ENCODE measurements around the gene CHST8.
"Not testable (repeated sequence)": the region's sequence is repeated elsewhere in the genome, so short reads cannot be mapped to it uniquely, and the experiment has no call there.

CHST8 gene

GRCh38 chr19:33641956-33642498, 20.3 kb downstream of the CHST8 start:
- DNase-seq (ENCODE audit: low spot score) = no peak

DNA sequence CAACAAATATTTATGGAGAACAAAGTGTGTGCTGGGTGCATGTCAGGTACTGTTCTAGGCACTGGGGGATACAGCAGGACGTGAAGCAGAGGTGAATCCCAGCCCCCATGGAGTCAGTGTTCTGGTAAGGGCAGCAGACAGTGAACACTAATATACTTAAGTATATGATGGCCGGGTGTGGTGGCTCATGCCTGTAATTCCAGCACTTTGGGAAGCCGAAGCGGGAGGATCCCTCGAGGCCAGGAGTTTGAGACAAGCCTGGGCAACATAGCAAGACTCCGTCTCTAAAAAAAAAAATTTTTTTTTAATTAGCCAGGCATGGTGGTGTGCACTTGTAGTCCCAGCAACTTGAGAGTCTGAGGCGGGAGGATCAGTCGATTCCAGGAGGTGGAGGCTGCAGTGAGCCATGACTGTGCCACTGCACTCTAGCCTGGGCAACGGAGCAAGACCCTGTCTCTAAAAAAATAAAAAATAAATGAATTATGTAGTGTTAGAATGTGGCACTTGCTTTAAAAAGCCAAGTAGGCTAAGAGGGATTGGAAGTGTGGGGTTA, 22.6 kb downstream of the CHST8 start:
- DNase-seq (ENCODE audit: low spot score) = no peak

GRCh38 chr19:33646306-33646705, 24.6 kb downstream of the CHST8 start:
- DNase-seq (ENCODE audit: low spot score) = no peak

GRCh38 chr19:33647146-33647545, 25.4 kb downstream of the CHST8 start:
- no peak for DNase-seq (ENCODE audit: low spot score)

- no peak for DNase-seq (ENCODE audit: low spot score)
Measured at GRCh38 chr19:33649627-33650305, 28.0 kb downstream of the CHST8 start.

DNA sequence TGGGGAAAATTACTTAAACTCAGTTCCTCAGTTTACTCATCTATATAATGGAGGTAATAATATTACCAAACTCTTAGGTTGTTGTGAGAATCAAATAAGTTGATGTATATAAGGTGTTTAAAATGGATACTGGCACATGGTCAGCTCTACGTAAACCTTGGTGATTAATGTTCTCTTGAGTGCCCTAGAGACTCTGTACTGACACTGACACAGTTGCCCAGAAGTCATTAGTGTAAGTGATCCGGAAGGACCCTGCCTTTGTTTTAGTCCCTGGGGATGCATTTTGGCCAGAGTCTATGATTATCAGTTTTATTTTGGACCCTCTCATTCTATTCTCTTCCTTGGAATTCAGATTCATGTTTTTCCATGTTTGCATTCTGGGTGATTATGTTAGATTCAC, 31.9 kb downstream of the CHST8 start:
- no peak for DNase-seq (ENCODE audit: low spot score)

GRCh38 chr19:33654840-33655508, 33.2 kb downstream of the CHST8 start:
- no peak for DNase-seq (ENCODE audit: low spot score)

DNA sequence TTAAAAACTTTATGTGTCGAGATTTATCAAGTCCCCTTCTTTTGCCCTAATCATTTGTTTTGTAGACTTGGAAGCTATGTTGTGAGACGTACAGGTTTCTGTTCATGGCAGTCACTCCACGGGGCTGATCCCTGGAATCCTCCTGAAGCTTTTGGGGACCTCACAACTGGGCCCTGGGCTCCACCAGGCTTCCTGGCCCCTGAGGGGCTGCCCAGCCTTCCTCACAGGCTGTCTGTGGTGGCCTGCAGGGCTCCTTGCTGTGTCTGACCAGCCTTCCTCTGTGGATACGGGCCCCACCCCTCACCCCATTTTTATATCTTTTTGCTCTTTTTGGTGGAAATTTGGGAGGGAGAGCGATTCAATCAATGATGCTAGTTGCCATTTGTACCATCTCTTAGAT, 38.1 kb downstream of the CHST8 start:
- no peak for DNase-seq (ENCODE audit: low spot score)

DNA sequence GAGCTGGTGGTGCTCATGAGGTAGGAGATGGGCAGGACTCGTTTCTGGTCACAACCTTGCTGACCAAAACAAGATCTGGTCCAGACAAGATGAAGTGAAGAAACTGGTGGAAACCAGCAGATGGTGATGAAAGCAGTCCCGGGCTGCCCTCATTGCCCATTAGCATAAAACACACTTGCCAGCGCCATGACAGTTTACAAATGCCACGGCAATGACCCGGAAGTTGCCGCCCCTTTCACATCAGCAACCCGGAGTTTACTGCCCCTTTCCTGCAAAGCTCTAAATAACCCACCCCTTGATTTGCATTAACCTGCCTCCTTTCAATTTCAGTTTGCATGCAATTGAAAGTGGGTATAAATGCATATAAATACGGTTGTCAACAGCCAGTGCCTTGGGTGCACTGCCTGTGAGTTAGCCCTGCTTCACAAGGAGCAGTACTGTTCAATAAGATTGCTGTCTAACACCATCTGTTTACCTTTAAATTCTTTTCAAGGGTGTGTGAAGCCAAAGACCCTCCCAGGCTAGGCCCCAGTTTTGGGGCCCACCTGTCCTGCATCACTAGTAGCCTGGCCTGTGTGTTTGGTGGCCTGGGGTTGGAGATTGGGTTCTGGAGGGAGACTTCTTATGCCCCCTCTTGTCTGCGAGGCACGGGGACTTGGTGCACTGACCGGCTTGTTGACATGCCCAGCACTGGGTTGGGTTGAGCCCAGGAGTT, 38.8 kb downstream of the CHST8 start:
- no peak for DNase-seq (ENCODE audit: low spot score)

DNA sequence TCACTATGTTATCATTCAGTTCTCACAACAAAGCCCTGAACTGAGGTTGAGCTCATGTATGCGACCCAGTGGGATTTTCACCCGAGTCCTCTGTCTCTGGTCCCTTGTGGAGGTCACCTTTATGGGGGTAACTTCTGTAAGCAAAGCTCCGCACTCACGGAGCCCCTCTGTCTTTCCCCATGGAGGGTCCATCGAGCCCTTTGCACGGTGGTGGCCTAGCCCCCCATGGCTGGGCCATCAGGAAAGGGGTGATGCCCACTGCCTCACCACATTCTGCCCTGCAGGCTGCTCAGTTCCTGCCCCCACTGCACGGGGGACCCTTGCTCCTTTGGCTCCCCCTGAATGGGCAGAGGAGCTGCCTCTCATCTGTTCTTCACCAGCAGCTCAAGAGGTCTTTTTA, 39.6 kb downstream of the CHST8 start:
- DNase-seq (ENCODE audit: low spot score) = no peak

DNA sequence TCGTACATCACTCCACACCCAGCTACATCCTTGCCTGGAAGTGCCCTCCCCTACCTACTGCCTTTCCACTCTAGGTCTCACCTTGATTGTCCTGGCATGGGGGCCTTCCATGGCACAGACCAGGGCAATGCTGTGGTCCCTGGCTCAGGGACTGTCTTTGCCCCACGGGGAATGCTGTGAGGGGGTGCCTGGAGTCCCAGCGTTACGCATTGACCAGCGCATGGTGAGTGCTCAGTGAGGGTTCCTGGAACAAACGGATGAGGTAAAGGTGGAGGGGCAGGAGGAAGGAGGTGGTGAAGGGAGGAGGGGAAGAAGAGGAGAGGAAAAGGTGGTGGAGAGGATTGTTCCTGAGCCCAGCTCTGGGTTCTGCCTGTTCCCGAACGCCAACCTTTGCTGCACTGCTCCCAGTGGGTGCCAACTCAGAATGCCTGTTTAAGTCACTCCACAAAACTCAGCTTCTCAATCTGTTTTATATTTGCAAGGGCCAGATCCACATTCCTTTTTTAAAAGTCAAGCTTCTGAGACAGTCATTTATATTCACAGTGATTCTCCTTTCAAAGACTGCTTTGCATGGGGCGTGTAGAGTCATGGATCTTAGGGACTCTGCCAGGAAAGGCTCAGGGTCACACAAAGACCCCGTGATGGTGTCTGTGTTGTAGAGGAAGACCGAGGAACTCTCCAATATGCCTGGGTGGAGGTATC, 40.8 kb downstream of the CHST8 start:
- DNase-seq (ENCODE audit: low spot score) = no peak

DNA sequence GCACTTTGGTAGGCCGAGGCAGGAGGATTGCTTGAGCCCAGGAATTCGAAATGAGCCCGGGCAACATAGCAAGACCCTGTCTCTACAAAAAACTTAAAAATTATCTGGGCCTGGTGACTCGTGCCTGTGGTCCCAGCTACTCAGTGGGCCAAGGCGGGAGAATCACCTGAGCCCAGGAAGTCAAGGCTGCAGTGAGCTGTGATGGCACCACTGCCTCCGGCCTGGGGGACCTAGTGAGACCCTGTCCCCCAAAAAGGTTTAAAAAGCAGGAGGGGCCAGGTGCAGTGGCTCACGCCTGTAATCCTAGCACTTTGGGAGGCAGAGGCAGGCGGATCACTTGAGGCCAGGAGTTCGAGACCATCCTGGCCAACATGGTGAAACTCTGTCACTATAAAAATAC, 41.6 kb downstream of the CHST8 start:
- not testable (repeated sequence) for DNase-seq (ENCODE audit: low spot score)

DNA sequence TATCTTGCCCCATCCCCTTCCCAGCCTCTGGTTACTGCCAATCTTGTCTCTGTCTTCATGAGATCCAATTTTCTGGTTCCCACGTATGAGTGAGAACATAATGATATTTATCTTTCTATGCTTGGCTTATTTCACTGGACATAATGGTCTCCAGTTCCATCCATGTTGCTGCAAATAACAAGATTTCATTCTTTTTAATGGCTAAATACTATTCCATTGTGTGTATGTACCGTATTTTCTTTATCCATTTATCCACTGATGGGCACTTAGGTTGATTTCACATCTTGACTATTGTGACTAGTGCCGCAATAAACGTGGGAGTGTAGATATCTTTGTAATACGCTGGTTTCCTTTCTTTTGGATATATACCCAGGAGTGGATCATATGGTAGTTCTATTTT, 43.0 kb downstream of the CHST8 start:
- DNase-seq (ENCODE audit: low spot score) = no peak

DNA sequence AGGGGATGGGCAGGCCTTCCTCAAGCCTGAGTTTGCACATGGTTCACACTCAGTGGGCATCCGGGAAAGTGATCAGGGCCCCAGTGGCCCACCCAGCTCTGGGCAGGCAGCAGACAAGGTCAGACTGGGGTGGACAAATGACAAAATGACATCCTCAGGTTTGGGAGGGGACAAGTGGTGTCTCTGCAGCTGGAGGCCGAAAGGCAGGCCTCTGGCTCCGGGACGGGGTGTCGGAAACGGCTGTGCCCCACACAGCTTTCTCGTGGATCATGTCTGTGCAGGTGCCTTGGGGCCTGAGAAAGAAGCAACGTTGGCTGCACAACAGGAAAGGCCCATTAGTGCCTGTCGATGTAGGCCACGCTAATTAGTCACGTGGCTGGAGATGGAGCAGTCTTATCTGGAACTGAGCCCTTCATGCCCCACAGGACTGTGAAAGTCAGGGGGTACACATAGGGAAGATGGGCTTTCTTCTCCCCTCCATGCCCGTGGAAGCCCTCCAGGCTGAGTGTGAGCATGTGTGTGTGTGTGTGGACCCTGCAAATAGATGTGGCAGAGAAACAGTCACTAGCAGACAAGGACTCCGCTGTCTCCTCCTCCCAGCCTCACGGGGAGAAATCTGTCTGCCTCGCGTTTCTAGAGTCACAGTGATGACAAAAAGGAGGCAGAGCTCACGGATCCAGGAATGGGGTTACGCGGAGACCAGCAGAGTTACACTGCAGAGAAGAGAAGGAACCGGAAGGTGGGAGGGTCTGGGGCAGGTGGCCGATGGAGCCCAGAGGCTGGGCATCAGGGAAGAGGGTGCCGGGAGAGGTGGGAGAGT, 44.2 kb downstream of the CHST8 start:
- DNase-seq (ENCODE audit: low spot score) = no peak

- no peak for DNase-seq (ENCODE audit: low spot score)
Measured at GRCh38 chr19:33667141-33667650, 45.4 kb downstream of the CHST8 start.

DNA sequence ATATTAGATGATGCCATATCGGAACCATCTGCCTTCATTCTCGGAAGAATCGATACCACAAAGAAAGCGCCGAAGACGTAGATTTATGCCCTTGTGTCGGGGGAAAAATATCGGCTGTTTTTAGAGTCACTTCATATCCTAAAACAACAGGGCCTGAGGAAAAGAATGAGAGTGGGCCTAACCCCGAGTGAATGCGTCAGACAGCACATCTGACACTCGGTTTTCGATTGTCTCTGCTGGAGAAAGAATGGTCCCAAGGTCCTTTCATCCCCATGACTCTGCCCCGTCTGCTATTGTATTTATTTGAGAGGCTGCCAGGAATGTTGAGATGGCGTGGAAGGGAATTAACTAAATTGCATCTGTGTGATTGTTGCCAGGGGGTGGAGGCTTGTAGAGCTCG, 46.1 kb downstream of the CHST8 start:
- no peak for DNase-seq (ENCODE audit: low spot score)

DNA sequence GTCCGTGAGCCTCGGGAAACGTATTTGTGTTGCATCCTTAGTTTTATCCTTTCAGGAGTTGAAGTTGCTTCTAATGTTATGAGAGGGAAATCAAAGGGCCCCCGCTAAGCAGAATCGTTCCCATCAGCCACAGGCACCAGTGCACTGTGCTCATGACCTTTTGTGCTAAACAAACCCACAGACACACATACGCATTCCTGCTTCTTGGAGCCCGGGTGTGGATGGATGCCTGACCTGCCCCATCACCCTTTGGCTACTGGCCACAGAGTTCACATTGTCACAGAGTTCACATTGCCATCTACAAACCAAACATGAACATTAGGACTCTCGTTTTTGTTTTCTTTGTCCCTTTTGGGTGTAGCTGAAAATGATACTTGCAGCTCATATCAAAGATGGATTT, 47.2 kb downstream of the CHST8 start:
- no peak for DNase-seq (ENCODE audit: low spot score)

DNA sequence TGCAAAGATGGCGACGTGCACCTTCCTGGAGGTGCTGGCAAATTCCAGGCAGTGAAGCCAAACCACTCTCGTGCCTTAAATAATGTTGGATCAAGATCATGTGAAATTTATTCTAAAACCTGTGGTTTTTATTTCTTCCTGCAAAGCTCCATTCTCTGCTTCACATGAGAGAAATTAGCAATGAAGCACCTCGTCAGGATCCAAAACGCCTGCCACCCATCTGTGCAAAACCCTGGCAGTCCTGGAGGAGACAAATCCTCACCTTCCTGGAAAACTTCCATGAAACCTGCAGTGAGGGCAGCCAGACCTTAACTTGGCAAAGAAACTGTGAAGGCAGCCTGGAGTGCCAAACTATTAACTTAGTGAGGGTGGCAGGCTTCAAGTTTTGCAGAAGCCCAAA, 47.6 kb downstream of the CHST8 start:
- no peak for DNase-seq (ENCODE audit: low spot score)

DNA sequence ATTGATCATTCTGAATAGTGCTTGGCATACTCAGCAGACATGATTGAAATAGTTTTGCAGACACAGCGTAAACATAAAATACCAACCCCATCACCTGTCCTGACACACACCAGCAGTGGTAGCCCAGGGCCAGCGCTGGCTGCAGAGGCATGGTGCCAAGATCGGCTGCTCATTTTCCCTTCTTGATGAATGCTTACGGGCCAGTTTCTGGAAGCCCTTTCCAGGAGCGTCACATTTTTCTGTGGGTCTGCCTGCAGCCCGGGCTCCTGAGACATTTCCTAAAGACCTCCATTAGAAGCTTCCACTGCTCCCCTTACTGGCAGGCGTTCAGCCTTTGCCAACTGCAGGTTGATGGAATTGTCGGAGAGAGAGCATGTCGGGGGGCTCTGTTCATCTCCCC, 48.6 kb downstream of the CHST8 start:
- no peak for DNase-seq (ENCODE audit: low spot score)

DNA sequence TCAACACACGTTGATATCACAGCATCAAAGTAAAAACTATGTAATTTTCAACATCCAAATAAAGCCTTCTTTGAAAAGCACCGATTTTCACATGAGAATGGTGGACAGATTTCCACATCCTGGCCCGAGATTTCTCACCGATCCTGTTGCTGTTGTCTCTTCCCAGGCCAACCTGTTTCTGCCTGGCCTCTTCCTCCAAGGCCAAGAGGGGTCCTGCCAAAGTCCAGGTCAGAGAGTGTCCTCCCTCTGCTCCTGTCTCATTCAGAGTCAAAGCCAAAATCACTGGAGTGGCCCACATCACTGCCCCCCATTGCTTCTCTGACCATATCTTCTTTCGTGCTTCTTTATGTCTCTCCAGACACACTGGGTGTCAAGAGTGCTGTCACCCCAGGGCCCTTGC, 49.5 kb downstream of the CHST8 start:
- no peak for DNase-seq (ENCODE audit: low spot score)

DNA sequence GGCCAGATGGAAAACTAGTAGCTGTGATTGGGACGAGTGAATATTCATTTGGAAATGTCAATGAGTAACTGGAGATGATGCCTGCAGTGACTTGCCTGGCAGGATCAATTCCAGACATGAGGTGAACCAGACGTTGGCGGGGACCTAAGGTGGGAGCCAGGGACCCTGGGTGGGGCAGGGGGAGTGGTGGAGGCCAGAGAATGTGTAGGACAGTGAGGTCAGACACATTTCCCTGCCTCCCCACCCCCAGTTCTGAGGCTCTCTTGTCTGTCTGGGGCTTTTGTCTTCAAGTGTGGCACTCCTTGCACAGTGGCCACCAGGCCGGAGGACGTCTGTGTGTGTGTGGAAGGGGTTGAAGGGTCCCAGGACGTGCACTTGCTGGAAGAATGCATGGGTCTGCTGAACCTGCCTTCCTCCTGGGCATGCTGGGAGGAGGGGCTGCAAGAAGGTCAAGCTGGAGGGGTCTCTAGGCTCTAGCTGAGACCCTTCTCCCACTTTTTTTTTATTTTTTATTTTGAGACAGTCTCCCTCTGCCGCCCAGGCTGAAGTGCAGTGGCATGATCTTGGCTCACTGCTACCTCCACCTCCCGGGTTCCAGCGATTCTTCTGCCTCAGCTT, 51.6 kb downstream of the CHST8 start:
- DNase-seq (ENCODE audit: low spot score) = no peak
